Upper lobe of left lung (tissue), 6 donors: ENCODE data around the gene KLF15. TPM values are rescaled to one million over a fixed set of nuclear protein-coding genes. Genes with fewer than 3 reads are reported as not detected.

Experiments used
- ATAC-seq, 2 donors: fragments of 200-7000 bp; cut with Tn5 transposase; one replicate each; pipeline ENCODE4 v1.9.1; 2022; ENCODE audit warnings: mild to moderate bottlenecking in 2 of 2, moderate library complexity in 2 of 2; ENCODE audit not compliant: low FRiP score in 2 of 2
- DNase-seq, 2 donors: peaks; one replicate each; pipeline ENCODE4 v3.0.0-alpha.2; 2019 to 2020
- H3K27ac ChIP-seq, 4 donors: fragments of 200-600 bp; sonication (generic); one replicate each; pipeline ENCODE4 v1.5.1; 2016 to 2019
- H3K27me3 ChIP-seq, 4 donors: fragments of 200-600 bp; sonication (generic); one replicate each; pipeline ENCODE4 v1.5.1; 2017 to 2019
- H3K36me3 ChIP-seq, 4 donors: fragments of 200-600 bp; sonication (generic); one replicate each; pipeline ENCODE4 v1.5.1; 2016 to 2019
- H3K4me1 ChIP-seq, 4 donors: fragments of 200-600 bp; sonication (generic); one replicate each; pipeline ENCODE4 v1.5.1; 2018 to 2019
- H3K4me3 ChIP-seq, 4 donors: fragments of 200-600 bp; sonication (generic); one replicate each; pipeline ENCODE4 v1.5.1; 2017 to 2019; ENCODE audit warnings: mild to moderate bottlenecking in 2 of 4, moderate library complexity in 1 of 4
- H3K9me3 ChIP-seq, 4 donors: fragments of 200-600 bp; sonication (generic); one replicate each; pipeline ENCODE4 v1.5.1; 2018 to 2019
- EP300 ChIP-seq, 4 donors: sonication (generic); formaldehyde crosslinking; IDR thresholded peaks; one replicate each; pipeline ENCODE4 v1.5.1; 2017; ENCODE audit warnings: antibody characterized with exemption in 4 of 4, control low read depth in 2 of 4
- POLR2A ChIP-seq, 4 donors: fragments of 450-650 bp; IDR thresholded peaks; one replicate each; pipeline ENCODE4 v1.5.1; 2016 to 2017; ENCODE audit warnings: antibody characterized with exemption in 4 of 4, mild to moderate bottlenecking in 2 of 4
- POLR2AphosphoS5 ChIP-seq, 2 donors: sonication (generic); formaldehyde crosslinking; IDR thresholded peaks; one replicate each; pipeline ENCODE4 v1.5.1; 2017; ENCODE audit warnings: antibody characterized with exemption in 2 of 2
- WGBS, 2 donors: methylation state at CpG; one replicate each; pipeline ENCODE4 v1.1.5; 2017 to 2018; 5-methylcytosine and 5-hydroxymethylcytosine counted together
- total RNA-seq, 6 donors: library from RNA; depleted of rRNA in 4 of 6; stranded (reverse); fragments of >200 nt in 4 of 6; gene quantifications; one replicate each; pipeline versions ENCODE4 v1.1.0 to v1.2.1, GENCODE V29; 2016 to 2021
- TF ChIP-seq, protein P1 (sequence below), 6 experiments: fragments of 450-650 bp in 4 of 6; fragments of 200-600 bp in 2 of 6; sonication (generic) in 2 of 6; IDR thresholded peaks; one replicate each; pipeline ENCODE4 v1.5.1; 2016 to 2019; ENCODE audit warnings: antibody characterized with exemption in 6 of 6
- donor health status: DM: no; HTN: no; CAD: no; lungs with moderate emphysema.
- donor health status: DM: no; HTN: yes; CAD: no; lungs with severe emphysema.

The KLF15 gene
- total RNA-seq, 6 donors from 2014 or later: 21.6 to 52.4 (median 38.3) TPM

DNA sequence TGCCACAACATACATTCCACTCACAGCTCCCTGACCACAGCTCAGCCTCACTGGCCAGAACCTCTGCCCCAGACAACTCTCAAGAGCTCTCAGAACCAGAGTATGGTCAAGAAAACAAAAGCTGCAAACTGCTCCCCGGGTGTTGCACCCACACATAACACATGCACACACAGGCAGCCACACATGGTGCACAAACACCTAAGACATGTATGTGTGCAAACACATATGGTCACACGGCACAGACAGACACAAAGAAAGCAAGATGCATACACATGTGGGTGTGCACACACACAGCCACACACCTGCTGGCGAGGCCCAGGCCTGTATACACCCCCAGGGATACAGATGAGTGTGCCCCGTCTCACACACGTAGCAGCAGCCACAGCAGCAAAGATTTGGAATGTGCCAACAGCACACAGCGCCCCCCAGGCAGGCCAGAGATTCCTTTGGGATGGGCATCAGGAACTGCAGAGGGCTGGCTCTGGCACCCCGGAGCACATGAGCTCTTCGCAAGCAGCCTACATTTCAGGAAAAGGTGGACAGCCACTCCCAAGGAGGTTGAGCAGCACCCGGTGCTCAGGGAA, 6.6 kb downstream of the KLF15 start:
- DNase-seq (peak in 1 of 2 donors; percentile 20), ATAC-seq (no peak)
- Histone ChIP-seq H3K27ac (peak overlapping the region in 2 of 4 donors; percentile 4 to 14), H3K9me3 (no peaks in the 10 kb centered on the region), H3K4me3 (no peak overlapping the region), H3K36me3 (peaks cover 8 to 42% (median 18%) of the 10 kb centered on the region in 4 donors), H3K27me3 (no peaks in the 10 kb centered on the region), H3K4me1 (peaks cover 22 to 68% (median 56%) of the 10 kb centered on the region in 4 donors)
- WGBS, 2 donors: 84 to 86% methylated on average over 1 to 8 of the region's 9 CpGs
- TF ChIP-seq EP300 (IDR thresholded peaks at IDR 0.05): no peak
- TF ChIP-seq, protein P1, sequence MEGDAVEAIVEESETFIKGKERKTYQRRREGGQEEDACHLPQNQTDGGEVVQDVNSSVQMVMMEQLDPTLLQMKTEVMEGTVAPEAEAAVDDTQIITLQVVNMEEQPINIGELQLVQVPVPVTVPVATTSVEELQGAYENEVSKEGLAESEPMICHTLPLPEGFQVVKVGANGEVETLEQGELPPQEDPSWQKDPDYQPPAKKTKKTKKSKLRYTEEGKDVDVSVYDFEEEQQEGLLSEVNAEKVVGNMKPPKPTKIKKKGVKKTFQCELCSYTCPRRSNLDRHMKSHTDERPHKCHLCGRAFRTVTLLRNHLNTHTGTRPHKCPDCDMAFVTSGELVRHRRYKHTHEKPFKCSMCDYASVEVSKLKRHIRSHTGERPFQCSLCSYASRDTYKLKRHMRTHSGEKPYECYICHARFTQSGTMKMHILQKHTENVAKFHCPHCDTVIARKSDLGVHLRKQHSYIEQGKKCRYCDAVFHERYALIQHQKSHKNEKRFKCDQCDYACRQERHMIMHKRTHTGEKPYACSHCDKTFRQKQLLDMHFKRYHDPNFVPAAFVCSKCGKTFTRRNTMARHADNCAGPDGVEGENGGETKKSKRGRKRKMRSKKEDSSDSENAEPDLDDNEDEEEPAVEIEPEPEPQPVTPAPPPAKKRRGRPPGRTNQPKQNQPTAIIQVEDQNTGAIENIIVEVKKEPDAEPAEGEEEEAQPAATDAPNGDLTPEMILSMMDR (IDR thresholded peaks at IDR 0.05): no peak
- TF ChIP-seq POLR2A (IDR thresholded peaks at IDR 0.05): no peak
- no peak for TF ChIP-seq POLR2AphosphoS5 (IDR thresholded peaks at IDR 0.05)

DNA sequence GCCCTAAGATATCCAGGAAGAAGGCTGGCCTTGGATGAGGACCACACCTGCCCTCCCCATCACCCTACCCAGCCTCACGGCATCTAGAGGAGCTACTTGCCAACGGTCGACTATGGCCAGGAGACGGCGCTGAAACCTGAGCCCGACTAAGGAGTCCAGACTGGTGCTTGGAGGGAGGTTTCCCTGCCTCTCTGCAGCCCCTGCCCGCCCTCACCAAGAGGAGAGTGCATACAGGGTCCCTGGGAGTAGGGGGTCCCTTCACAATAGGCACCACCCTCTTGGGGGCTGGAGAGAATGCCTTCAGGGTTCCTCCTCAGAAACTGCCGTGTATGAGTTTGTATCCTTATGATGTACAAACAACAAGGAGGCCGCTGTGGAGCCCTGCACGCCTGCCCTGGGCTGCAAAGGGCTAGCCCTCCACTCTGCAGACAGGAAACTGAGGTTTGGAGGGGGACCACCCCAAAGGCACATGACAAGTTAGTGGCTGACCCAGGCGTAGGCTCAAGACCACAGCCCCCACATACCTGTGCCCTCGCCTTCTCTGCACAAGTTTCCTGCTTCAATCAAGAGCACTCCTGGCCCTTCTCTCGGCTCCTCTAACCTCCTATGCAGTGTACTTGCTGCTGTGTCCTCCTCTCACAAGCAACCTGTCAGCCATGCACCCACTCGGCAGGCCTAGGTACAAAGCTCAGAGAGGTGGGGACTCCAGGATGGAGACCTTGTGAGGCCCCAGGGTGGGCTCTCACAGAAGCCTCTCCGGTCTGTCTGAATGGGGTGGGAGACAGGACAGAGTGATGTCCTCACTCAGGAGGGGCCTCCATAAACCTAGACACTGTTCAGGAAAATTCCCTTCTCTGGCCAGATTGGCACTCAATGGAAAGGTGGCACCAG, 7.4 kb downstream of the KLF15 start:
- Histone ChIP-seq H3K36me3 (peaks cover 8 to 43% (median 18%) of the 10 kb centered on the region in 4 donors), H3K4me1 (peaks cover 15 to 61% (median 49%) of the 10 kb centered on the region in 4 donors), H3K4me3 (no peak overlapping the region), H3K9me3 (no peaks in the 10 kb centered on the region), H3K27me3 (no peaks in the 10 kb centered on the region), H3K27ac (peak overlapping the region in 2 of 4 donors; percentile 4 to 14)
- 73 to 76% methylated on average over 13 to 15 of the region's 15 CpGs for WGBS, 2 donors
- DNase-seq (peak; percentile 21 to 46), ATAC-seq (no peak)
- TF ChIP-seq, protein P1 (IDR thresholded peaks at IDR 0.05): no peak
- no peak for TF ChIP-seq POLR2A (IDR thresholded peaks at IDR 0.05)

DNA sequence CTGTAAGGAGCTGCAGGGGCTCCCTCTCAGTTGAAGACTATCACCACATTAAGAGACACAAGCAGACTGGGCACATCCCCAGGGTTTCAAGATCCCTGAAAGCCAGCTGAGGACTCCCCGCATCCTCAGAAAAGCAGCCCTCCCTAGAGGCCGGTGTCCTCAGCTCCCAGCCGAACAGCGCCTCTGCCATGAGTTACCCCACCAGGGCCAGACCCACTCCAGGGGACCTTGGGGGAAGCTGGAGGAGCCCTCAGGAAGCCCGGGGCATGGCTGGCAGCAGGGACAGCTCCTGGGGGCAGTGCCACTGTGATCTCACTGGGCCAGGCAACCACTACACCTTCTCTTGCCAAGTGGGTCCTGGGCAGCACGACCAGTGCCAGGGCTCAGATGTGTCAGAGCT, 8.1 kb downstream of the KLF15 start:
- Histone ChIP-seq H3K27me3 (no peaks in the 10 kb centered on the region), H3K27ac (no peak overlapping the region), H3K36me3 (peaks cover 8 to 43% (median 18%) of the 10 kb centered on the region in 4 donors), H3K9me3 (no peaks in the 10 kb centered on the region), H3K4me3 (no peak overlapping the region), H3K4me1 (peaks cover 13 to 53% (median 42%) of the 10 kb centered on the region in 4 donors)
- TF ChIP-seq, protein P1 (IDR thresholded peaks at IDR 0.05): no peak
- TF ChIP-seq EP300 (IDR thresholded peaks at IDR 0.05) (no peak), POLR2AphosphoS5 (IDR thresholded peaks at IDR 0.05) (no peak), POLR2A (IDR thresholded peaks at IDR 0.05) (no peak)
- DNase-seq (peak; percentile 15 to 46), ATAC-seq (no peak)
- WGBS, 2 donors: 86% methylated on average over 1 of the region's 6 CpGs; no CpG with 5 or more reads in 1 of the 2 donors

DNA sequence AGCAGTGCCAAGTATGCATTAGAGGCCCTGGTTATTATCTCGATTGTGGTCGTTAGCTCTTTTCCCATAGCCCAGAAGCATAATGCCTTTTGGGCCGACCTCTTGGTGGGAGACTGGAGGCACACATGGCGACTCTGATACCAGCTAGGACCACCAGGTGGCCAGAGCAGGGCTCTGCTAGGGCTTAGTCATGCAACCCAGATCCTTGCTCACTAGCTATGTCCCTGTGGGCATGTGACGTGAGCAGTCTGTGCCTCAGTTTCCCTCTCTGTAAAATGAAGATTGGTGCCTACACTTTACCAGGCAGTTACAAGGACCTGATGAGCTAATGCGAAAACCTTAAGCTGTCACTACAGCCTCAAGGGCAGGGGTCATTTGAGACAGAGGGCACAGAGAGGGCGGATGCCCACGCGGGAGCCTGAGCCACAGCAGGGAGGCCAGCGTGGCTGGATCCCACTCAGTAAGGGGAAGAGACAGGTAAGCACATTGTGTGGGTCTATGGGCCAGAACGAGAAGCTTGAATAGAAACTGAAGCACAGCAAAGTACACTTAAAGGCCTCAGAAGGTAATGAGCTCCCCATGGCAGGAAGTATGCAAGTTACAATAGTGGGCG, 8.8 kb downstream of the KLF15 start:
- H3K4me3 ChIP-seq: no peak overlapping the region
- no peaks in the 10 kb centered on the region for H3K9me3 ChIP-seq
- TF ChIP-seq, protein P1 (IDR thresholded peaks at IDR 0.05): peak in 1 of 6 experiments; percentile 35
- no peak for TF ChIP-seq POLR2A (IDR thresholded peaks at IDR 0.05)
- TF ChIP-seq POLR2AphosphoS5 (IDR thresholded peaks at IDR 0.05): no peak
- no peaks in the 10 kb centered on the region for H3K27me3 ChIP-seq
- DNase-seq: peak; percentile 12 to 44
- H3K27ac ChIP-seq: no peak overlapping the region
- H3K36me3 ChIP-seq: peaks cover 8 to 43% (median 18%) of the 10 kb centered on the region in 4 donors
- H3K4me1 ChIP-seq: peaks cover 11 to 46% (median 37%) of the 10 kb centered on the region in 4 donors
- no peak for ATAC-seq
- 91 to 92% methylated on average over 12 of the region's 12 CpGs for WGBS, 2 donors
